GM12891 (cell line): ENCODE results near the gene CRIM1.
A peak's percentile ranks its signal among the peaks of the same experiment; 100 is the strongest.

ENCODE experiments used
- DNase-seq: peaks from one replicate; pipeline ENCODE4 v3.0.0; 2011; ENCODE audit warnings: low spot score; ENCODE audit not compliant: insufficient read length
- FAIRE-seq: peaks from 2 replicates; lab custom pipeline; 2011; peaks lifted over from hg19 to GRCh38; lab: Jason Lieb, UNC
- PAX5 ChIP-seq: IDR thresholded peaks from 2 replicates; pipeline ENCODE4 v1.6.1; 2011; ENCODE audit warnings: low read length, moderate library complexity, mild to moderate bottlenecking; ENCODE audit not compliant: insufficient read depth, severe bottlenecking
- POLR2A ChIP-seq: IDR thresholded peaks from 2 replicates; pipeline ENCODE4 v1.6.1; 2011; ENCODE audit warnings: low read depth, low read length, control low read depth
- POLR2AphosphoS5 ChIP-seq: IDR thresholded peaks from 2 replicates; pipeline ENCODE4 v1.6.1; 2011; ENCODE audit warnings: low read depth, low read length, control low read depth
- POU2F2 ChIP-seq: IDR thresholded peaks from 2 replicates; pipeline ENCODE4 v1.6.1; 2011; ENCODE audit warnings: low read depth, mild to moderate bottlenecking, control low read depth, low read length, moderate library complexity
- SPI1 ChIP-seq: IDR thresholded peaks from 2 replicates; pipeline ENCODE4 v1.6.1; 2011; ENCODE audit warnings: low read depth, low read length, control low read depth
- TAF1 ChIP-seq: IDR thresholded peaks from 2 replicates; pipeline ENCODE4 v1.6.1; 2011; ENCODE audit warnings: low read depth, low read length, control low read depth

Gene CRIM1

GRCh38 chr2:36525245-36525644 lies 169.7 kb downstream of the CRIM1 start:
- DNase-seq, result no peak
- TF ChIP-seq SPI1, result no peak
- FAIRE-seq, result no peak

GRCh38 chr2:36526226-36526625 lies 170.6 kb downstream of the CRIM1 start:
- TF ChIP-seq POLR2A, result no peak
- no peak for TF ChIP-seq POLR2AphosphoS5
- TF ChIP-seq SPI1, result no peak
- TF ChIP-seq POU2F2, result no peak
- TF ChIP-seq PAX5, result no peak
- TF ChIP-seq TAF1, result no peak
- no peak for DNase-seq
- FAIRE-seq, result no peak

GRCh38 chr2:36528274-36528673 lies 172.7 kb downstream of the CRIM1 start:
- FAIRE-seq (peak; percentile 76), DNase-seq (no peak)
- TF ChIP-seq PAX5 (no peak), SPI1 (no peak), POLR2AphosphoS5 (no peak), POU2F2 (no peak), POLR2A (no peak), TAF1 (no peak)

GRCh38 chr2:36528766-36529392 lies 173.3 kb downstream of the CRIM1 start:
- DNase-seq, result no peak
- FAIRE-seq, result no peak
- TF ChIP-seq POLR2A (no peak), POLR2AphosphoS5 (no peak), TAF1 (no peak), SPI1 (no peak), PAX5 (no peak), POU2F2 (no peak)

- peak; percentile 71 for FAIRE-seq
Measured at GRCh38 chr2:36530178-36530982, 174.8 kb downstream of the CRIM1 start.

GRCh38 chr2:36530983-36531354 lies 175.4 kb downstream of the CRIM1 start:
- TF ChIP-seq POU2F2, result no peak
- no peak for TF ChIP-seq POLR2A
- TF ChIP-seq TAF1, result no peak
- TF ChIP-seq SPI1, result peak; percentile 62
- no peak for TF ChIP-seq POLR2AphosphoS5
- TF ChIP-seq PAX5, result no peak
- FAIRE-seq (no peak), DNase-seq (no peak)

More at GRCh38 chr2:36530178-36530982, 174.8 kb downstream of the CRIM1 start:
- DNase-seq, result no peak
- TF ChIP-seq TAF1 (no peak), SPI1 (peak; percentile 39; the same call in 1 of the 2 replicates), POU2F2 (no peak), POLR2AphosphoS5 (no peak), POLR2A (no peak), PAX5 (no peak)

GRCh38 chr2:36534275-36534799 lies 178.8 kb downstream of the CRIM1 start:
- TF ChIP-seq POLR2A, result no peak
- no peak for TF ChIP-seq PAX5
- no peak for TF ChIP-seq POLR2AphosphoS5
- TF ChIP-seq POU2F2, result no peak
- no peak for TF ChIP-seq TAF1
- TF ChIP-seq SPI1, result no peak
- FAIRE-seq (no peak), DNase-seq (no peak)

- DNase-seq, result no peak
- no peak for FAIRE-seq
- TF ChIP-seq POLR2A, result no peak
- TF ChIP-seq POLR2AphosphoS5, result no peak
- TF ChIP-seq PAX5, result no peak
- TF ChIP-seq SPI1, result no peak
- TF ChIP-seq POU2F2, result no peak
- TF ChIP-seq TAF1, result no peak
Measured at GRCh38 chr2:36535099-36535498, 179.5 kb downstream of the CRIM1 start.

- FAIRE-seq (no peak), DNase-seq (no peak)
- TF ChIP-seq SPI1, result no peak
- TF ChIP-seq POLR2A, result no peak
- no peak for TF ChIP-seq TAF1
- no peak for TF ChIP-seq PAX5
- no peak for TF ChIP-seq POLR2AphosphoS5
- no peak for TF ChIP-seq POU2F2
Measured at GRCh38 chr2:36536776-36537175, 181.2 kb downstream of the CRIM1 start.

GRCh38 chr2:36538335-36538734 lies 182.8 kb downstream of the CRIM1 start:
- FAIRE-seq (no peak), DNase-seq (no peak)
- TF ChIP-seq SPI1, result no peak

- TF ChIP-seq PAX5 (no peak), SPI1 (no peak), POLR2A (no peak), POLR2AphosphoS5 (no peak), TAF1 (no peak), POU2F2 (no peak)
- DNase-seq (no peak), FAIRE-seq (no peak)
Measured at GRCh38 chr2:36539631-36540030, 184.1 kb downstream of the CRIM1 start.
